Measurements from ENCODE around the gene OR14C36.
"Not testable (repeated sequence)": the region's sequence is repeated elsewhere in the genome, so short reads cannot be mapped to it uniquely, and the experiment has no call there.

OR14C36 gene

GRCh38 chr1:248348475-248348874 lies at the start of gene OR14C36:
Gene OR14C36, plus strand, starts transcription at chr1:248348775. Its CDS starts 0 bp downstream, at chr1:248348775.
- DNase-seq, result no peak

- DNase-seq, result no peak
Observed at GRCh38 chr1:248303324-248303723, 45.3 kb upstream of the OR14C36 start, which contains the start of gene OR2T12. Gene OR2T12, minus strand, starts transcription at chr1:248303424. Its CDS starts 7,846 bp downstream, at chr1:248295578.

- DNase-seq, result not testable (repeated sequence)
Observed at GRCh38 chr1:248305672-248306071, 42.9 kb upstream of the OR14C36 start.

GRCh38 chr1:248306103-248306502 lies 42.5 kb upstream of the OR14C36 start:
- no peak for DNase-seq

- DNase-seq, result not testable (repeated sequence)
Observed at GRCh38 chr1:248306740-248307139, 41.8 kb upstream of the OR14C36 start.

GRCh38 chr1:248316796-248317195 lies 31.8 kb upstream of the OR14C36 start:
- no peak for DNase-seq

- DNase-seq, result no peak
Observed at GRCh38 chr1:248324468-248324867, 24.1 kb upstream of the OR14C36 start, which contains the start of gene OR2M7. Gene OR2M7, minus strand, starts transcription at chr1:248324568. Its CDS starts 0 bp downstream, at chr1:248324568.

- DNase-seq, result no peak
Observed at GRCh38 chr1:248343451-248343850, 5.1 kb upstream of the OR14C36 start.

- DNase-seq, result no peak
Observed at GRCh38 chr1:248359415-248359814, 10.8 kb downstream of the OR14C36 start.

- DNase-seq, result no peak
Observed at GRCh38 chr1:248361121-248361715, 12.6 kb downstream of the OR14C36 start, which contains the start of gene OR2T4. Gene OR2T4, plus strand, starts transcription at chr1:248361665. Its CDS starts 0 bp downstream, at chr1:248361665.

- DNase-seq, result no peak
Observed at GRCh38 chr1:248366609-248367008, 18.0 kb downstream of the OR14C36 start.

GRCh38 chr1:248372394-248372793 lies 23.8 kb downstream of the OR14C36 start:
- DNase-seq, result no peak

- DNase-seq, result no peak
Observed at GRCh38 chr1:248373761-248374160, 25.2 kb downstream of the OR14C36 start.

GRCh38 chr1:248375446-248375845 lies 26.9 kb downstream of the OR14C36 start, which contains the start of gene OR2T6:
Gene OR2T6, plus strand, starts transcription at chr1:248375746. Its CDS starts 11,863 bp downstream, at chr1:248387609.
- no peak for DNase-seq

- no peak for DNase-seq
Observed at GRCh38 chr1:248376916-248377315, 28.3 kb downstream of the OR14C36 start.

GRCh38 chr1:248380854-248381253 lies 32.3 kb downstream of the OR14C36 start:
- no peak for DNase-seq

- no peak for DNase-seq
Observed at GRCh38 chr1:248388426-248388825, 39.9 kb downstream of the OR14C36 start.

GRCh38 chr1:248393050-248393449 lies 44.5 kb downstream of the OR14C36 start:
- DNase-seq, result no peak
